NCI-H128 (cell line): ENCODE measurements around the gene LIMCH1.

Source experiments
- DNase-seq: peaks from one replicate; lab custom pipeline; 2025; ENCODE audit not compliant: unreplicated experiment; lab: John Stamatoyannopoulos, UW

LIMCH1 gene

GRCh38 chr4:41530741-41531140 lies 7.2 kb upstream of the LIMCH1 start:
- DNase-seq, result no peak

GRCh38 chr4:41532336-41532735 lies 5.6 kb upstream of the LIMCH1 start:
- no peak for DNase-seq

GRCh38 chr4:41532882-41533281 lies 5.1 kb upstream of the LIMCH1 start:
- no peak for DNase-seq

- no peak for DNase-seq
Observed at GRCh38 chr4:41533680-41534079, 4.3 kb upstream of the LIMCH1 start.

- no peak for DNase-seq
Observed at GRCh38 chr4:41534404-41534803, 3.6 kb upstream of the LIMCH1 start.

- DNase-seq, result no peak
Observed at GRCh38 chr4:41535911-41536371, 2.0 kb upstream of the LIMCH1 start.

GRCh38 chr4:41537292-41537890 lies 566 bp upstream of the LIMCH1 start:
- no peak for DNase-seq

GRCh38 chr4:41538887-41539498 lies 1.0 kb downstream of the LIMCH1 start:
- DNase-seq, result no peak

- no peak for DNase-seq
Observed at GRCh38 chr4:41539711-41540110, 1.8 kb downstream of the LIMCH1 start.

GRCh38 chr4:41540687-41541086 lies 2.7 kb downstream of the LIMCH1 start:
- no peak for DNase-seq

GRCh38 chr4:41541687-41542094 lies 3.7 kb downstream of the LIMCH1 start:
- no peak for DNase-seq

- DNase-seq, result no peak
Observed at GRCh38 chr4:41542526-41543275, 4.7 kb downstream of the LIMCH1 start.

GRCh38 chr4:41545238-41545637 lies 7.3 kb downstream of the LIMCH1 start:
- DNase-seq, result no peak

GRCh38 chr4:41546638-41547037 lies 8.7 kb downstream of the LIMCH1 start:
- no peak for DNase-seq

GRCh38 chr4:41548305-41548880 lies 10.4 kb downstream of the LIMCH1 start:
- DNase-seq, result no peak

GRCh38 chr4:41549478-41549877 lies 11.5 kb downstream of the LIMCH1 start:
- DNase-seq, result no peak

GRCh38 chr4:41550308-41550707 lies 12.4 kb downstream of the LIMCH1 start:
- no peak for DNase-seq

GRCh38 chr4:41551536-41551935 lies 13.6 kb downstream of the LIMCH1 start:
- DNase-seq, result no peak

GRCh38 chr4:41554905-41555304 lies 16.9 kb downstream of the LIMCH1 start:
- DNase-seq, result no peak

- no peak for DNase-seq
Observed at GRCh38 chr4:41556526-41556925, 18.6 kb downstream of the LIMCH1 start.

GRCh38 chr4:41559940-41560516 lies 22.1 kb downstream of the LIMCH1 start:
- DNase-seq, result no peak

GRCh38 chr4:41561244-41561643 lies 23.3 kb downstream of the LIMCH1 start:
- DNase-seq, result no peak
